HG03139 (cell line): Measurements from ENCODE around the gene CRYZL1.
"Not testable (repeated sequence)": the region's sequence is repeated elsewhere in the genome, so short reads cannot be mapped to it uniquely, and the experiment has no call there.

Experiments used
- ATAC-seq: cut with Tn5 transposase; IDR thresholded peaks from one replicate; pipeline ENCODE4 v1.9.1; 2021; ENCODE audit not compliant: unreplicated experiment

CRYZL1 gene

GRCh38 chr21:33641352-33642026 lies at the start of gene CRYZL1:
CRYZL1 (minus strand) TSS chr21:33641741; CDS start chr21:33631551, 10,190 bp downstream.
- ATAC-seq = peak; percentile 81

GRCh38 chr21:33690874-33691273 lies 49.3 kb upstream of the CRYZL1 start:
- ATAC-seq = no peak

- no peak for ATAC-seq
Observed at GRCh38 chr21:33688353-33688752, 46.8 kb upstream of the CRYZL1 start.

DNA sequence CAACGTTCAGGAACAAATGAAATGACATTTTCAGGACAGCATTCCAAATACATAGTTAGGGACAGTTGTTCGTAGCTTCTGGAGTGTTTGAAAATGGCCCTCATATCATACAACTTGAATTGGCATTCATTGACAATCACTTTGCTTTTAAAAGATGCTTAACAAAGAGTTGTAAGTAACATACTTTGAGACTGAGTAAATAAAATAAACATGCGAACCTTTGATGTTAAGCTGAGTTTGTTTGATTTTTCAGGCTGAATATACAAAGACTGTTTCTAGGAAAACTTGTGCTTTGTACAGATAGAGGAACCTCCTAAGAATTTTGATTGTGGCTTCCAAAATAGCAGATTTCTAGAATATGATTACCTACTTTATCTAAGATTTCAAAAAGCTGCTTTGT lies 46.1 kb upstream of the CRYZL1 start:
- ATAC-seq = no peak

GRCh38 chr21:33686386-33686785 lies 44.8 kb upstream of the CRYZL1 start:
- no peak for ATAC-seq

DNA sequence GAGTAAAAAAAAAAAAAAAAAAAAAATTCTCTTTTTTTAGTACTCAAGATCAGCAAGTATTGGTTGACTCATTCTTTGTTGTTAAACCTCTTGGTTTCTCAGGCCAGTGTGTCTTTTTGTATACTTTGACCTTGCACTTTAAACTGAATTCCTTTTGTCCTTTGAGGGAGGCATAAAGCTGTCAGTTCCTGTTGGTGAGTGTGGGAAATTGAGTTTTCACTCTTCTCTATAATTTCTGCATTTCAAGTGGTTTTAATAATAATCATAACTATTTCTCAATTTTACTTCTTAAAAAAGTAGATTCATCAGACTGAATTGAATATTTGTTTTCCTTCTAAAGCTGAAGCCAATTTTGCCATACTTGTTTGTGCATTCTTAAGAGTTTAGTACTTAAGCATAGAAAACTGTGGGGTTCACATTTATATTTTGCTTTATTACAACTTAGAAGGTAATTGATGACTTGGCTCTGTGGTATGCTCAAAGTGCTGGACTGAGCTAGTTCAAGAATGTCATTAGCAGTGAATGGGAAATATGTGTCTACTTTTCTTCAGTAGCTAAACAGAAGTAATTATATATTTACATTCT lies 44.2 kb upstream of the CRYZL1 start:
- no peak for ATAC-seq

DNA sequence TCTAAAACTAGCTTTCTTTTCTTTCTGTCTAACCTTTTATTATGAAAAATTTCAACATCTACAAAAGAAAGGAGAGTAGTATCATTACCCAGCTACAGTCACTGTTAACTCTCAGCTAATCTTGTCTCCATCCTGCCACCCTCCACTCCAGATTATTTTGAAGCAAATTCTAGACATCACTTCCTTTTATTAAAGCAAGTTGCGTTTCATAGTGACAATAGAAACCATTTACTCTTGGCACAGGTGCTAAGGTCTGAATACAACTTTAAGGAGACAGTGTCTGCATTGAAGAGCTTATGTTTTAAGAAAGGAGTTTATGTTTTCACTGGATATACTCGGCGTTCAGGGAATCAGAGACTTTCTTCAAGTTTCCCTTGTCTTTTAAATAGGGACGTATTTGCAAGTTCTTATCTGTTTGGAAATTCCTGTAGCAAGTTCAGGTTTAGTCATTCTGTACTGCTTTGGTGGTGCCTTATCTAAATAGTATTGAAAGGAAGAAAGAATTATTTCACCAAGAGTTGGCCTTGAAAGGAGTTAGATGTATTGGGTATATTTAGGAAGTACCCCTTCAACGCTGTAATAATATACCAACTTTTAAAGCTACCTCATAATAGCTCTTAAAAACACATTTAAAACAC lies 43.5 kb upstream of the CRYZL1 start:
- no peak for ATAC-seq

DNA sequence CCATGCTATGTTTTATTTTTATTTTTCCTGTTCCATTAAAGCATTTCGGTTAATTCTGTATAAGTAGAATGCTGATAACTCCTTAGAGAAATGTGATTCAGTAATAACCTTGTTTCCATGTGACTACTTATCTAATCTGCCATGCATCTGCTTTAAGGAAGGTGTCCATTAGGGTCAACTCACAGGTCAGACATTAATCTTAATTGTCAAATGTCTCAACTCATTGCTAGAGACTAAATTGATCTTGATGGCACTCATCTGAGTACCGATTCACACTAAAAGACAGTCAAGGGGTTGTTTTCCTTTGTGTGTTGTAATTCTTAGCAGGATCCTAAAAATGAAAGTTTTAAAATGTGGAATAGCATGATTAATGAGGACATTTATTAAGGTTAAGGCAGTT lies 42.5 kb upstream of the CRYZL1 start:
- ATAC-seq = no peak

DNA sequence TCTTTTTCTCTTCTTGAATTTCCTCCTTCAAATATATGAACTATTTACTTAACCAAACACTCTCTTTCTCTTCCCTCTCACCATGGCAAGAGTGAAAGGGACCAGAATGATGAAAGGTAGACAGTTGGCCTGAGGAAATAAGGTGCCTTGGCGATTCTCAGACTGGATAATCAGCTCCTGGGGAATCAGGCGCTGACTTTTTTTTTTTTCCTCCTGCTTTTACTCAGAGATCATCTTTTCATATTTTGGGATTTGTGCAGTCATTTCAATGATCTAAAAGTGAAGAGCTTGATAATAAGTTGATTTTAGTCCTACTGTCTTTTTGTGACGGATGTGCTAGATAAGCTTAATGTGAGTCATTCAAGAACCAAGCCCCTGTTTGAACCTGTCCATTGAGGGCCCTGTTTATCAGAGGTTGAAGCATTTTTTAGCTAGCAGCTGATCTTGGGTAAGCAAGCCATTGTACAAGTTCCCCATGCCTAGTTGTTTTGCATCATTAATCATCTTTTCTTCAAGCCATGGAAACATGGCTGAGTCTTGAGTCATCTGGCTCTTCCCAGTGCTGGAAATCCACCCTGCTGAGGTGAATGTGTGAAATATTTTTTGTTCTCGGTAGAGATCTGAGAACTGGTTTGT lies 41.6 kb upstream of the CRYZL1 start:
- no peak for ATAC-seq

- ATAC-seq = no peak
Observed at GRCh38 chr21:33680870-33681269, 39.3 kb upstream of the CRYZL1 start.

- ATAC-seq = no peak
Observed at GRCh38 chr21:33677450-33677849, 35.9 kb upstream of the CRYZL1 start.

DNA sequence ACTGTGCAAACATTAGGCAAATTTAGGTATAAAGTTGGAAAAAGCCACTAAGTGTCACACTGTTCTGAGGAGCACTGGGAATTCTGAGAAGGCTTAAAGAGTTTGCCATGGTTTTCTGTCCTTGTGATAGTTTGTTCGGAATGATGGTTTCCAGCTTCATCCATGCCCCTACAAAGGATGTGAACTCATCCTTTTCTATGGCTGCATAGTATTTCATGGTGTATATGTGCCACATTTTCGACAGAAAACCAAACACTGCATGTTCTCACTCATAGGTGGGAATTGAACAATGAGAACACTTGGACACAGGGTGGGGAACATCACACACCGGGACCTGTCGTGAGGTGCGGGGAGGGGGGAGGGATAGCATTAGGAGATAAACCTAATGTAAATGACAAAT lies 35.1 kb upstream of the CRYZL1 start:
- not testable (repeated sequence) for ATAC-seq

DNA sequence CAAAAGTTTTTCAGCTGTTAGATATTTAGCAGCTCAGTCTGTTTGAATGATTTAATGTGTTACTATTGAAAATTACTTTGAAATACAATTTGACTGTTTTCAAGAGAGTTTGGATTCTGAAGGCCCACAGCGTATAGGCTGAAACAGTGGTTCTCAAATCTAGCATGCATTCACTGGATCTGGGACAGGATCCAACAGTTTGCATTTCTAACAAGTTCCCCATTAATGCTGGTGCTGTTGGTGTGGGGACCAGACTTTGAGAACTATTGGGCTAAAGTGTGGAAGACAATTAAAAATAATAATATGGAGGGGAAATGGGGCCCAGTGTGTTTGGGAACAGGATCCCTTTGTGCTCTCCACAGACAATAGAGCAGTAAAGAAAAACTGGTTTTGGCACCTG lies 32.7 kb upstream of the CRYZL1 start:
- no peak for ATAC-seq

GRCh38 chr21:33673473-33673872 lies 31.9 kb upstream of the CRYZL1 start:
- no peak for ATAC-seq

DNA sequence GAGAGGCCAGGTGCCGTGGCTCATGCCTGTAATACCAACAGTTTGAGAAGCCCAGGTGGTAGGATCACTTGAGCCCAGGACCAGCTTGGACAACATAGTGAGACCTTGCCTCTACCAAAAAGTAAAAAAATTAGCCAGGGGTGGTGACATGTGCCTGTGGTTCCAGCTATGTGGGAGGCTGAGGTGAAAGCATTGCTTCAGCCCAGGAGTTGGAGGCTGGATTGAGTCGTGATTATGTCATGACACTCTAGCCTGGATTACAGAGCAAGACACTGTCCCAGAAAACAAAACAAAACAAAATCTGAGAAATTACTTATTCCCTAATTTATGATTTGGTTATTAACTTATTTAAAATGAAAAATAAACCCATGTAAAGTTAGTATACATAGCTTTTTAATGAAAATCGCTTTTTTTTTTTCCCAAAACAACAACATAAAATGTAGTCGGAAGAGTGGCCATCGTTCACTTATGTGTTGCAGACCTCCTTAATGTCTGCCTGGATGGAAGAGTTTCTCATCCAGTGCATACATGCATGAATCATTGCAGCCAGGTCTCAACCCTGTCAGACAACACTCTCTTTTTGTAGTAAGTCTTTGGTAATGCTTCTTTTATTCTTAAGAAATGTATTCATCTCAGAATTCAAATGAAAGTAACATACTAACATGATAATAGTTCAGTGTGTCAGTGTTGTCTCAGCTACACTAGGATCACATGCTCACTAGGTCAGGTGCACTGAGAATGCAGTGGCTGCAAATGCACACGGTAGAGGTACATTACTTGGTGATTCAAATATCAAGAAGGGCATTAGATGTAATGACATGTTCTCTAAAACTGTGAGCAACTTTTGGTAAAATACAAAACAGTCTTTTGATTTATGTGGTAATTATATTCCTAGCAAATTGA lies 28.8 kb upstream of the CRYZL1 start:
- ATAC-seq = no peak

DNA sequence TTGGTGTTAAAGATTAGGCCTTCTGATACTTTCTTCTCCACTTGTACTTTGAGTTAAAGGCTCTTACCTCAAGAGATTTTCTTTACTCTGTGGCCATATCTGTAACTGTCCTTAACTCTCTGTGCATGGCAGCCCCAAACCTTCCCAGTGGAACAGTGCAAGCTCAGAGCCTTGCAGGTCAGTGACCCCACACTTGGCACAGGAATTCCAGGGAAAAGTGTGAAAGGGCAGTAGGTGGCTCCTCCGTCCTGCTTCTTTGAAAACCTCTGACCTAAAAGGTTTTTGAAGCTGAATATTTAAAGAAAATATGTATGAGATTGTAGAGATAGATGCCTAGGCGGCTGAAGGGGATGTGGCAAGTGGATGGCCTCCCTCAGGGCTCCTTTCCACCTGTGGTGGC lies 27.1 kb upstream of the CRYZL1 start:
- ATAC-seq = no peak

DNA sequence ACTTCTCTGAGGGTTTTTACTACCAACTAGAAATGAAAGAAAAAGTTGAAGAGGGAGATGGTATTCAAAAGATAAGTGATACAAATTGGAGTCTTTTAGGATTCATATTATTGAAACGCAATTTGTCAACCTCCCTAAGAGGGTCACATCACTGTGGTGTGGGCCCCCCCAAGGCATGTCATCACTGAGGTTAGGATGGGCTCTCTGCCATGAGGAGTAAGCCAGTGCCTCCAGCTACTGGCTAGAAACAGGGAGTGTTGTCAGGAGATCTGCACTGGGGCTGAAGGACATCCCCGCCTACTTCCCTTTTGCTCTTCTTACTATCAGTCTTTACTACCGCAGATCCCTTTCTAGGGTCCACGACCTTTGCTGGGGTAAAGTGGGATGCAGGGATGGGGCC lies 26.6 kb upstream of the CRYZL1 start:
- ATAC-seq = no peak

GRCh38 chr21:33667636-33668035 lies 26.1 kb upstream of the CRYZL1 start:
- no peak for ATAC-seq

- ATAC-seq = no peak
Observed at GRCh38 chr21:33666153-33666552, 24.6 kb upstream of the CRYZL1 start.

- ATAC-seq = no peak
Observed at GRCh38 chr21:33664135-33664534, 22.6 kb upstream of the CRYZL1 start.

GRCh38 chr21:33663241-33663640 lies 21.7 kb upstream of the CRYZL1 start:
- no peak for ATAC-seq
